ENCODE measurements around the gene METTL16.

DNA sequence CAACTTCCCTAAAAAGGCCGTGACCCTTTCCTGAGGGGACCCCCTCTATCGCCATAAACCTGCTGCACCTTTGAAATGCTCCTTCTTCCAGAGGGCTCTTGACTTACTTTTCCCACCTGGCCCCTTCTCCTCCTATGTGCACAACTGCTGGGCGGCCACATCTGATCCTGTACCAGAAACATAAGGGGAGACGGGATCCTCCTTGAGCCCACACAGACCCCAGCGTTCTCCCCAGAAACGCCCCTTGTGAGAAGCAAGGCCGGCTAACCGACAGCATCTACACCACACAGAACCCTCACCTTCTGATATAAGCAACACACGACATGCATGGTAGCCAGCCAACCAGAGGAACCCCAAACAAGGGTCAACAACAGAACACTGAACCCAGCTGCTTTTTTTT lies 96.6 kb downstream of the METTL16 start:
- TF ChIP-seq, protein P1, sequence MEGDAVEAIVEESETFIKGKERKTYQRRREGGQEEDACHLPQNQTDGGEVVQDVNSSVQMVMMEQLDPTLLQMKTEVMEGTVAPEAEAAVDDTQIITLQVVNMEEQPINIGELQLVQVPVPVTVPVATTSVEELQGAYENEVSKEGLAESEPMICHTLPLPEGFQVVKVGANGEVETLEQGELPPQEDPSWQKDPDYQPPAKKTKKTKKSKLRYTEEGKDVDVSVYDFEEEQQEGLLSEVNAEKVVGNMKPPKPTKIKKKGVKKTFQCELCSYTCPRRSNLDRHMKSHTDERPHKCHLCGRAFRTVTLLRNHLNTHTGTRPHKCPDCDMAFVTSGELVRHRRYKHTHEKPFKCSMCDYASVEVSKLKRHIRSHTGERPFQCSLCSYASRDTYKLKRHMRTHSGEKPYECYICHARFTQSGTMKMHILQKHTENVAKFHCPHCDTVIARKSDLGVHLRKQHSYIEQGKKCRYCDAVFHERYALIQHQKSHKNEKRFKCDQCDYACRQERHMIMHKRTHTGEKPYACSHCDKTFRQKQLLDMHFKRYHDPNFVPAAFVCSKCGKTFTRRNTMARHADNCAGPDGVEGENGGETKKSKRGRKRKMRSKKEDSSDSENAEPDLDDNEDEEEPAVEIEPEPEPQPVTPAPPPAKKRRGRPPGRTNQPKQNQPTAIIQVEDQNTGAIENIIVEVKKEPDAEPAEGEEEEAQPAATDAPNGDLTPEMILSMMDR (IDR thresholded peaks at IDR 0.05; ENCODE audit: insufficient read depth, low read length, poor library complexity, severe bottlenecking): no peak
- no peak for TF ChIP-seq EZH2phosphoT487 (conservative IDR thresholded peaks at IDR 0.05; ENCODE audit: low read length)
